ENCODE results near the gene RPN1.

The RPN1 gene

GRCh38 chr3:128576290-128576689, 74.3 kb downstream of the RPN1 start:
- DNase-seq = no peak

GRCh38 chr3:128575777-128576176, 74.8 kb downstream of the RPN1 start:
- DNase-seq = no peak

GRCh38 chr3:128573707-128574162, 76.9 kb downstream of the RPN1 start:
- no peak for DNase-seq

- DNase-seq = no peak
These were observed 77.5 kb downstream of the RPN1 start for GRCh38 chr3:128573160-128573559.

- no peak for DNase-seq
These were observed 77.9 kb downstream of the RPN1 start for GRCh38 chr3:128572644-128573105.

GRCh38 chr3:128572013-128572412, 78.6 kb downstream of the RPN1 start:
- no peak for DNase-seq
